Measurements from ENCODE around the gene HCRT.
"Not testable (repeated sequence)": the region's sequence is repeated elsewhere in the genome, so short reads cannot be mapped to it uniquely, and the experiment has no call there.

HCRT gene

GRCh38 chr17:42174126-42174783 lies 11.0 kb downstream of the HCRT start:
- Mint-ChIP-seq H3K4me1 (peaks cover 19% of the 10 kb centered on the region), H3K36me3 (peaks cover 18% of the 10 kb centered on the region), H3K4me3 (no peak overlapping the region), H3K27me3 (no peaks in the 10 kb centered on the region), H3K9me3 (no peaks in the 10 kb centered on the region), H3K27ac (no peak overlapping the region)
- ATAC-seq = no peak

- ATAC-seq = no peak
- Mint-ChIP-seq H3K4me1 (peaks cover 12% of the 10 kb centered on the region), H3K9me3 (no peaks in the 10 kb centered on the region), H3K27me3 (no peaks in the 10 kb centered on the region), H3K4me3 (no peak overlapping the region), H3K27ac (no peak overlapping the region), H3K36me3 (peaks cover 18% of the 10 kb centered on the region)
Measured at GRCh38 chr17:42171831-42172230, 13.4 kb downstream of the HCRT start.

- no peaks in the 10 kb centered on the region for H3K9me3 Mint-ChIP-seq
- H3K4me3 Mint-ChIP-seq = no peak overlapping the region
- H3K36me3 Mint-ChIP-seq = peaks cover 8% of the 10 kb centered on the region
- ATAC-seq = no peak
- H3K4me1 Mint-ChIP-seq = peaks cover 14% of the 10 kb centered on the region
- no peak overlapping the region for H3K27ac Mint-ChIP-seq
- H3K27me3 Mint-ChIP-seq = no peaks in the 10 kb centered on the region
Measured at GRCh38 chr17:42169351-42169750, 15.9 kb downstream of the HCRT start.

GRCh38 chr17:42167807-42168206 lies 17.4 kb downstream of the HCRT start:
- Mint-ChIP-seq H3K4me3 (no peak overlapping the region), H3K36me3 (peaks cover 8% of the 10 kb centered on the region), H3K27ac (no peak overlapping the region), H3K4me1 (peaks cover 18% of the 10 kb centered on the region), H3K9me3 (no peaks in the 10 kb centered on the region), H3K27me3 (no peaks in the 10 kb centered on the region)
- no peak for ATAC-seq

GRCh38 chr17:42166196-42166763 lies 19.0 kb downstream of the HCRT start:
- Mint-ChIP-seq H3K4me1 (peaks cover 28% of the 10 kb centered on the region), H3K36me3 (peaks cover 8% of the 10 kb centered on the region), H3K4me3 (no peak overlapping the region), H3K27me3 (no peaks in the 10 kb centered on the region), H3K27ac (no peak overlapping the region), H3K9me3 (no peaks in the 10 kb centered on the region)
- ATAC-seq = no peak

GRCh38 chr17:42165751-42166150 lies 19.5 kb downstream of the HCRT start:
- H3K4me3 Mint-ChIP-seq = no peak overlapping the region
- H3K27ac Mint-ChIP-seq = no peak overlapping the region
- peaks cover 5% of the 10 kb centered on the region for H3K36me3 Mint-ChIP-seq
- no peaks in the 10 kb centered on the region for H3K9me3 Mint-ChIP-seq
- ATAC-seq = no peak
- peaks cover 32% of the 10 kb centered on the region for H3K4me1 Mint-ChIP-seq
- H3K27me3 Mint-ChIP-seq = no peaks in the 10 kb centered on the region

GRCh38 chr17:42163696-42164407 lies 21.4 kb downstream of the HCRT start:
- H3K4me3 Mint-ChIP-seq = no peak overlapping the region
- H3K36me3 Mint-ChIP-seq = no peaks in the 10 kb centered on the region
- H3K27ac Mint-ChIP-seq = no peak overlapping the region
- H3K9me3 Mint-ChIP-seq = no peaks in the 10 kb centered on the region
- H3K4me1 Mint-ChIP-seq = peaks cover 32% of the 10 kb centered on the region
- H3K27me3 Mint-ChIP-seq = no peaks in the 10 kb centered on the region
- ATAC-seq = no peak

- H3K27ac Mint-ChIP-seq = no peak overlapping the region
- ATAC-seq = no peak
- H3K4me1 Mint-ChIP-seq = peaks cover 32% of the 10 kb centered on the region
- no peaks in the 10 kb centered on the region for H3K9me3 Mint-ChIP-seq
- H3K27me3 Mint-ChIP-seq = no peaks in the 10 kb centered on the region
- no peak overlapping the region for H3K4me3 Mint-ChIP-seq
- H3K36me3 Mint-ChIP-seq = no peaks in the 10 kb centered on the region
Measured at GRCh38 chr17:42163113-42163512, 22.1 kb downstream of the HCRT start.

- Mint-ChIP-seq H3K4me3 (no peak overlapping the region), H3K27ac (no peak overlapping the region), H3K36me3 (no peaks in the 10 kb centered on the region), H3K27me3 (no peaks in the 10 kb centered on the region), H3K9me3 (no peaks in the 10 kb centered on the region), H3K4me1 (peaks cover 18% of the 10 kb centered on the region)
- no peak for ATAC-seq
Measured at GRCh38 chr17:42160531-42160910, 24.7 kb downstream of the HCRT start.

- Mint-ChIP-seq H3K36me3 (no peaks in the 10 kb centered on the region), H3K4me3 (no peak overlapping the region), H3K27me3 (no peaks in the 10 kb centered on the region), H3K9me3 (no peaks in the 10 kb centered on the region), H3K4me1 (peaks cover 18% of the 10 kb centered on the region), H3K27ac (no peak overlapping the region)
- ATAC-seq = no peak
Measured at GRCh38 chr17:42159796-42160530, 25.3 kb downstream of the HCRT start.

GRCh38 chr17:42155614-42156045 lies 29.6 kb downstream of the HCRT start:
- Mint-ChIP-seq H3K9me3 (no peaks in the 10 kb centered on the region), H3K27me3 (no peaks in the 10 kb centered on the region), H3K36me3 (peaks cover 6% of the 10 kb centered on the region), H3K27ac (peak overlapping the region; percentile 89), H3K4me3 (peak overlapping the region; percentile 85), H3K4me1 (peaks cover 29% of the 10 kb centered on the region)
- ATAC-seq = no peak

- H3K4me3 Mint-ChIP-seq = peak overlapping the region; percentile 85
Measured at GRCh38 chr17:42153919-42154742, 31.1 kb downstream of the HCRT start.

GRCh38 chr17:42146911-42147607 lies 38.2 kb downstream of the HCRT start:
- no peak for ATAC-seq
- peaks cover 36% of the 10 kb centered on the region for H3K36me3 Mint-ChIP-seq
- no peak overlapping the region for H3K4me3 Mint-ChIP-seq
- H3K9me3 Mint-ChIP-seq = no peaks in the 10 kb centered on the region
- H3K4me1 Mint-ChIP-seq = peaks cover 43% of the 10 kb centered on the region
- H3K27me3 Mint-ChIP-seq = no peaks in the 10 kb centered on the region
- H3K27ac Mint-ChIP-seq = peak overlapping the region; percentile 58

More at GRCh38 chr17:42153919-42154742, 31.1 kb downstream of the HCRT start:
- ATAC-seq = no peak
- peak overlapping the region; percentile 89 for H3K27ac Mint-ChIP-seq
- H3K9me3 Mint-ChIP-seq = no peaks in the 10 kb centered on the region
- no peaks in the 10 kb centered on the region for H3K27me3 Mint-ChIP-seq
- H3K4me1 Mint-ChIP-seq = peaks cover 29% of the 10 kb centered on the region
- H3K36me3 Mint-ChIP-seq = peaks cover 6% of the 10 kb centered on the region

GRCh38 chr17:42143138-42143537 lies 42.1 kb downstream of the HCRT start:
- Mint-ChIP-seq H3K36me3 (peaks cover 31% of the 10 kb centered on the region), H3K4me1 (peaks cover 51% of the 10 kb centered on the region)
- H3K9me3 Mint-ChIP-seq, H3K4me3 Mint-ChIP-seq, ATAC-seq, H3K27me3 Mint-ChIP-seq, H3K27ac Mint-ChIP-seq: not testable (repeated sequence)
